ENCODE data around the gene ITPKA.

Gene ITPKA

GRCh38 chr15:41491889-41492288 lies 1.8 kb upstream of the ITPKA start:
- no peak for DNase-seq

DNA sequence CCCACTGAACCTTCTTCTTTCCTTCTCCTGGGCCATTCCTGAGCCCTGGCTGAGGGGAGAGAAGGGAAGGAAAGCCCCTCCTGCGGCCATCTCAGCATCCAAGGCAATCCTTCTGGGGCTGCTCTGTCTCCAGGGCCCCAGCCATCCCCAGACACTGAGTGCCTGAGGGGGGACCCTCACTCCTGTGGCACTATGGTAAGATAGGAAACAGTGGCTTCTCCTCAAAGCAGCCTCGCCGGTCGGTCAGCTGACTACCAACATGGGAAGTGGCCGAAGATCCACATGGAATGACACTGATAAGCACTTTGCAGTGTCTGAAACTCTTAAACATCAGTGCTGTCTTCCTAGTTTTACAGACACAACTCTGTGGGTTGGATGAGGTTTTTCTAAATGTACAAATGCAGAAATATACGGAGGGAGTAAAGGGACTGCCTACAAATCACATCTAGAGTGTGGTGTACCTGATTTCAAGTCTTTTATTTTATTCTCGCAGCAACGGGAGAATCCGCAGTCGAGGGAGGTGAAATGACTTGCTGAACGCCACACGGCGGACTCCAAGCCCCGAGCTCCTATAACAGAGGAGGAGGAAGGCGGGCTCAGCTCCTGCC lies 973 bp upstream of the ITPKA start:
- no peak for DNase-seq

DNA sequence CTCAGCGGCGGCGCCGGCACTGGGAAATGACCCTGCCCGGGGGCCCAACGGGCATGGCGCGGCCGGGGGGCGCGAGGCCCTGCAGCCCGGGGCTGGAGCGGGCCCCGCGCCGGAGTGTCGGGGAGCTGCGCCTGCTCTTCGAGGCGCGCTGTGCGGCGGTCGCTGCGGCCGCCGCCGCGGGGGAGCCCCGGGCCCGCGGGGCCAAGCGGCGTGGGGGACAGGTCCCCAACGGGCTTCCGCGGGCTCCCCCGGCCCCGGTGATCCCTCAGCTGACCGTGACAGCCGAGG lies 172 bp downstream of the ITPKA start:
- DNase-seq: no peak

DNA sequence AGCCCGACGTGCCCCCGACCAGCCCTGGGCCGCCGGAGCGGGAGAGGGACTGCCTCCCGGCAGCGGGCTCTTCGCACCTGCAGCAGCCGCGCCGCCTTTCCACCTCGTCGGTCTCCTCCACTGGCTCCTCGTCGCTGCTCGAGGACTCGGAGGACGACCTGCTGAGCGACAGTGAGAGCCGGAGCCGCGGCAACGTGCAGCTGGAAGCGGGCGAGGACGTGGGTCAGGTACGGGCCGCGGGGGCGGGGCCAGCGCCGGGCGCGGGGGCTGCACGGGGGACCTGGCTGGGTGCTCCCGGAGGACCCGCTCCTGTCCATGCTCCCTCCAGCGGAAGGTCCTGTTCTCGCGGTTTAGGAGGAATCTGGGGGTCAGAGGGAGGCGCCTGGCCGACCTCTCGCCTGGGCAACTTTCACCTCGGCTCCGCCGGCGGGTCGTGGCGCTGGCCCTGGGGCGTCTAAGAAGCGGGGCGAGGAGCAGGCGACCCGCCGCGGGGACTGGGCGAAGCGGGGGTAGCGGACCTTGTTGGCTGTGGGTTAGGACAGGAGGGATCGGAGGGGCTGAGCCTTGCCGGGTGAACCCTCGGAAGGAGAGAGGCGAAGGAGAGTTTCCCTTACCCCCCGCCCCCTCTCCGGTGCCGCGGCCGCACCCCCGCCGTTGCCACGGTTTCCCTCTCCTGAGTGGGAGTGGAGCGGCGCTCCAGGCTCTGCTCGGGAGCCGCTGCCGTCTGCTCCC lies 682 bp downstream of the ITPKA start:
- DNase-seq: no peak

DNA sequence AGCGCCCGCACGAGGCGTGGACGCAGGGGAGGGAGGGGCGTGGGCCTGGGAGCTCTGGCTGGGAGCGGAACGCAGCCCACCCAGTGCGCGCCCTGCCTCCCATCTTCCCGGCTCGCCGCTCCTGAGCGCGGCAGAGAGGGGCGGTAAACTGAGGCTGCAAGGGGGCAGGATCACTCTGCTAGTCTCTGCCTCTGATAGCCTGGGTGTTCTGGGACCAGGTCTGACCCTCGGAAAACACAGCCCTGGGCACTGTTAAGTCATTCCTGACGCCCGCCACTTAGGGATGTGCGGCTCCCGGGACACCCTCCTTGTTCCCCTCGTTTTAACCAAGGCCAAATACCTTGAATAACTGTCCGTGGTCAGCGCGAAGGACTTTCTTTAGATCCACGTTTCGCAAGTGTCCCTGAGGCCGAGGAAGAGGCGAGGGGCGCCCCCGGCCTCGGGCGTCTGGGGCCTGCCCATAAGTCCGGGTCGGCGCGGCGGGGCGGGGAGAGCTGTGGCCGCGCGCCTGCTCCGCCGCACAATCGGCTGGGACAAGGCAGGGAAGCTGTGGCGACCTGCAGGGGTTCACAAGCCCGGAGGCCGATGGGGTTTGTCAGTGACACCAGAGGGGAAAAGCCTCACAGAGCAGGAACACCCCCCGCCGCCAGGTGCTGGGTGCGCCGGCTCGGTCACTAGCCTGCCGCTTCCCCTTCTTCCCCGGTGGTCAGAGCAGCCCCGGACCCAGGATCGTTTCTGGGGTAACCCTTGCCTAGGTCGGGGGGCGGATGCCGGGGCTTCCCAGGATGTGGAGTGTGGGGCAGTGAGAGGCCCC lies 1.5 kb downstream of the ITPKA start:
- no peak for DNase-seq

DNA sequence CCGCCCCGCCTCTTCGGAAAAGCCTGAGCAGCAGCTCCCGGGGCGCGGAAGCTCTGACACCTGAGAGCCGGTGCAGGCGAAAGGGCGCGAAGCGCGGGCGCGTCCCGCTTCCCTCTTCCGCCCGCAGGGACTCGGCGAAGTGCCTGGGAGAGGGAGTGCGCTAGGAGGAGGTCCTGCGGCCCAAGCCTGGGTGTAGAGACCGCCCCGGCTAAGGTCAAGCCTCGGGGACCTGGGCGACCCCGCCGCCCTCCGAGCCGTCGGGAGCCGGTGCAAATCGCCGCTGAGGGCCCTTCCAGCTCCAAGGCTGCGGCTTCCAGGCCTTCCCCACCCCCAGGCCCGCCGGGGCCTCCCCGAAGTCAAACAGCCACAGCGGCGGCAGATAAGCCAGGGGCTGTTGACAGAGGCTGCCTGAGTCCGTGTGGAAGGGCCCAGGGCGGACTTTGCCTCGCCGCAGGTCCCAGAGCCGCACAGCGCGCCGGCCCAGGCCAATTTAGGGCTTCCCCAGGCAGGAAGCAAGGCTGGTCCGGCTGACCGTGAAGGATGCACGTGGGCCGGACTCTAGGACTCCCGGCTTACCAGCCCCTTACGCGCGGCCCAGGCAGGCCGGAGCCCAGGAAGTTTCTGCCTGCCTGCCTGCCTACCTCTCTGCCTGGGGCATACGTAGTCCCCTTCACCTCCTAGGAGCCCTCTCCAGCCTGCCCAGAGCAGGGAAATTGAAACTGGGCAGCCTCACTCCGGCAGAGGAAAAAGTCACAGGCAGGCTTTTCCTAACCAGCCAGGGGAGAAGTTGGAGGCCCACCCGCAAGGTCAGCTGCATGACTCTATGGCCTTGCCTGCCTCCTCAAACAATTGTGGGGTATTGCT lies 2.3 kb downstream of the ITPKA start:
- DNase-seq: no peak

DNA sequence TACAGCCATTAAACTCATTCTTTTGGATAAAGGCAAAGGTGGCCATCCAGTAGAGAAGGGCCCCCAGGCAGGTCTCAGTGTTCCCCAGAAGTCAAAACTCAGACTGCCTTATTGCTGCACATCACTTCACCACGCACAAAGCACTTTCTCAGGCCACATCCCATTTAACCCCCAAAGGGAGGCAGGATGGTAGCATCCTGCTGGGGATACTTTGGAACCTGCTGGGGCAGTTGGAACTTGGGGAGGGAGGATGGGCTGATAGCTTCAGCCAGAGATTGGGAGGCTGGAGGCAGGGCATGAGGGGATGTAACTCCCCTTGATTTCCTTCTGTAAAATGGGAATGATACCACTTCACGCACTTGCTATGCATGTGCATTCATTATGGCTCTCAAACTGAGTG lies 5.0 kb downstream of the ITPKA start:
- no peak for DNase-seq

- no peak for DNase-seq
Observed at GRCh38 chr15:41499109-41499851, 5.6 kb downstream of the ITPKA start.

DNA sequence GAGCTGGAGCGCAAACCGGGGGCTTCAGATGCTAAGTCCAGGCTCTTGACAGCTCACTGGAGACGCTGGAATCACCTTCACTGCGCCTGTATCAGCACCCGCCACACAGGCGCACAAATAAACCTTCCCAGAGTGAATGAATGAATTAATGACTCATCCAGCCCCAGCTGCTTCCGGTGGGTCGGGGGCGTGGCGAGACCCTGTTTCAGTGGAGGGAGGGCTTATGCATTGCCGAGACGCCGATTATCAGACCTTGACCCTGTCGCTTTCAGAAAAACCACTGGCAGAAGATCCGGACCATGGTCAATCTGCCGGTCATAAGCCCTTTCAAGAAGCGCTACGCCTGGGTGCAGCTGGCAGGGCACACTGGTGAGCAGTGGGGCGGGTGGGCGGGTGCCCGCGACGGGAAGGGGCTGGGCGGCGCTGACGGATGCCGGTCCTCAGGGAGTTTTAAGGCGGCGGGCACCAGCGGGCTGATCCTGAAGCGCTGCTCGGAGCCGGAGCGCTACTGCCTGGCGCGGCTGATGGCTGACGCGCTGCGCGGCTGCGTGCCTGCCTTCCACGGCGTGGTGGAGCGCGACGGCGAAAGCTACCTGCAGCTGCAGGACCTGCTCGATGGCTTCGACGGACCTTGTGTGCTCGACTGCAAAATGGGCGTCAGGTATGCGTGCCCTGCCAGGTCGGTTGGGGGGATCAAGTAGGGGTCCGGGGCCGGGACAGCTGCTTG lies 7.7 kb downstream of the ITPKA start:
- peak; percentile 40 for DNase-seq

DNA sequence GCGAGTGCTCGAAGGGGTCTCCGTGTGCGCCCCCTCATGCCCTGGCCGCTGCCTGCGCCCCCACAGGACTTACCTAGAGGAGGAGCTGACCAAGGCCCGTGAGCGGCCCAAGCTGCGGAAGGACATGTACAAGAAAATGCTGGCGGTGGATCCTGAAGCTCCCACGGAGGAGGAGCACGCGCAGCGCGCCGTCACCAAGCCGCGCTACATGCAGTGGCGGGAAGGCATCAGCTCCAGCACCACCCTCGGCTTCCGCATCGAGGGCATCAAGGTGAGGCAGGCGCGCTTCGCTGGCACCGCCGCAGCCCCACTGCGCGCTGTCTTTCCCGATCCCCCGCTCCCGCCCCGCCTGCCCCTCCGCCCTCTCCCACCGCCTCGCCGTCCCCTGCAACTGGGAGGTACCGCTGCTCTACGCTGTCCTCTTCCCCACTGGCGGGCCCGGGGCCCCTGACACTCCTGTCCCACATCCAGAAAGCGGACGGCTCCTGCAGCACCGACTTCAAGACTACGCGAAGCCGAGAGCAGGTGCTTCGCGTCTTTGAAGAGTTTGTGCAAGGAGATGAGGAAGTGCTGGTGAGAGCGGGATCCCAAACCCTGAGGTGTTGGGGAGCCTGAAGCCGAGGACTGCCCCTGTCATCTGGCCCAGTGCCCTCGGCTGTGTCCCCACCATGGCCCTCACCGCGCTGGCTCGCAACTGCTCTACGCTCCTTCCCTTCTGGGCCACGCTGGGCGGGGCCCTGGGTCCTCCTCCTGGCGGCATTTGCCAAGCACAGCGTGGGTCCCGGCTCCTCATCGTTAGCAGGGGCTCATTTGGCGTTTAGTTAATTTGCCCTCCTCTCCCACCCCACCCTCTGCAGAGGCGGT lies 8.5 kb downstream of the ITPKA start:
- no peak for DNase-seq

GRCh38 chr15:41502795-41503668 lies 9.4 kb downstream of the ITPKA start:
- DNase-seq: no peak

DNA sequence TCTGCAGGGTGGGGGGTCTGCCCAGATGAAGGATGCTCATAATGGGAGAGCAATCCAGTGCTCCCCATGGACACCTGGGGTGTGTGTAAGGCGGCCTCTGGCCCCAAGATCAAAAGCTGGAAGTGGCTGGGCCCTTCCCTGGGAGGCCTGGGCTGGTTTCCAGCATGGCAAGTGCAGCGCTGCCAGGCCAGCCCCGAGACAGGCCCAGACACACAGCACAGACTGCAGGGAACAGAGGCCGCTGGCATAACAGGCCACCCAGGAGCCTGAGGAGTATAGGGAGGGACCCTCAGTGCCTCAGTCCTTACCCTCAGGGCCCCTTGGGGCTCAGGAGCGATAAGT lies 10.0 kb downstream of the ITPKA start:
- DNase-seq: no peak

DNA sequence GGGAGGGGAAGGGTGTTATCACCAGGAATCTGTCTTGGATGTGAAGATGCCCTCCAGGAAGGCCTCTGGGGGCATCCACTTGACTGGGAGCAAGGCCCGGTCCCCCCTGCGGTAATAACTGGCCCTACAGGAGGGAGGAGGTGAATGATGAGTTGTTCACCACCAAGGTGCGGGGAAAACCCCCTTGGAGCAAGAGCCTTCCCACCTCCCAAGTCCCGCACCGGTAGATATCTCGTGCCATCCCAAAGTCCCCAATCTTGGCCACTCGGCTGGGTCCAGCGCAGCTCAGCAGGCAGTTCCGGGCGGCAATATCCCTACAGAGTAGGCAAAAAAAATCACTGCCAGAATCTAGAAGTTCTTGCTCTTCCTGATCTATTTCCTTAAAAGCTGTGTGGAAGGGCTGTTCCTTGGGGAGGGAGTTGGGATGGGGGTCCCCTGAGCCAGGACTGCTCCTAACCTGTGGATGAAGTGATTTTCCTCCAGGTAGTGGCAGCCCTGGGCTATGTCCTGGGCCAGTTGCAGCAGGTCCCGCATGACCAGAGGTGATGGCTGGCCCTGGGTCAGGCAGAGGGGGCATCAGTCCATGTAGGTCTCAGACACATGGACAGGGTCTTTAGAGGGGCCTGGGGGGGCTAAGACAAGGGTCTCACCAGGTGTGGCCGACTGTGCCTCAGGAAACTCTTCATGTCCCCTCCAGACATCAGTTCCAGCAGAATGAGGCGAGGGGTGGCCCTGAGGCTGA lies 11.2 kb downstream of the ITPKA start:
- DNase-seq: no peak

DNA sequence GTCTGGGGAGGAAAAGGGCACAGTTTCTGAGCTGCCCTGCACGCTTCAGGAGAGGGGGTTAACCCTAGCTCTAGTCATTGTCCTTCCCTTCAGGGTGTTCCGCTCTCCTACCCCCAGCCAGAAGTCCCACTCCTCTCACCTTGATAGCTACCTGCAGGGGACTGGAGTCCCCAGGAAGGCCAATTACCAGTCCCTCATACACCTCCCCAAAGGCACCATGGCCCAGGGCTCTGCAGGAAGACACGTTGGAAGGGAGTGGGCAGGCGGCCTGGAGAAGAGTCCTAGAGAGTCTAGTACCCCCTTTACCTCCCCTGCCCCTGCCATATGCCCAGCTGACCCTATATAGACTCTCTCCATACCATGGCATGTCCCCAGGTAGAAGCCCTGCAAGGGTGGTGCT lies 12.1 kb downstream of the ITPKA start:
- DNase-seq: no peak

- DNase-seq: no peak
Observed at GRCh38 chr15:41506796-41507341, 13.2 kb downstream of the ITPKA start.

GRCh38 chr15:41507820-41508290 lies 14.2 kb downstream of the ITPKA start:
- DNase-seq: no peak

GRCh38 chr15:41510728-41511127 lies 17.1 kb downstream of the ITPKA start:
- DNase-seq: no peak

GRCh38 chr15:41511331-41511898 lies 17.7 kb downstream of the ITPKA start:
- no peak for DNase-seq

Data from NCI-H2227 treated with DMSO at 0.1 percent for 48 hours (cell line).